Right atrium auricular region (tissue), 2 donors: ENCODE measurements around the gene GINS1. TPM values are rescaled to one million over a fixed set of nuclear protein-coding genes. Genes with fewer than 3 reads are reported as not detected.

Source experiments
- DNase-seq: peaks from one replicate; pipeline ENCODE4 v3.0.0-alpha.2; 2019; ENCODE audit warnings: low spot score
- H3K27ac ChIP-seq, 2 donors: fragments of 200-600 bp; sonication (generic); 1 replicate in 1 of 2; 2 replicates in 1 of 2; pipeline ENCODE4 v1.5.1; 2016 to 2019
- H3K27me3 ChIP-seq, 2 donors: fragments of 200-600 bp; sonication (generic); one replicate each; pipeline versions ENCODE4 v1.5.1 to v1.6.0; 2017 to 2019
- H3K36me3 ChIP-seq: fragments of 200-600 bp; sonication (generic); one replicate; pipeline ENCODE4 v1.5.1; 2016
- H3K4me1 ChIP-seq, 2 donors: fragments of 200-600 bp; sonication (generic); one replicate each; pipeline versions ENCODE4 v1.5.1 to v1.6.0; 2017 to 2019
- H3K4me3 ChIP-seq, 2 donors: fragments of 200-600 bp; sonication (generic); 1 replicate in 1 of 2; 2 replicates in 1 of 2; pipeline ENCODE4 v1.5.1; 2017 to 2019; ENCODE audit warnings: mild to moderate bottlenecking in 1 of 2, moderate library complexity in 1 of 2
- H3K9me3 ChIP-seq, 2 donors: fragments of 200-600 bp; sonication (generic); one replicate each; pipeline ENCODE4 v1.5.1; 2019
- CTCF ChIP-seq, 2 donors: fragments of 200-600 bp; sonication (generic); IDR thresholded peaks; one replicate each; pipeline ENCODE4 v1.5.1; 2019; ENCODE audit warnings: antibody characterized with exemption in 2 of 2
- total RNA-seq, 2 donors: library from RNA; depleted of rRNA; stranded (reverse); fragments of >200 nt; gene quantifications; one replicate each; pipeline ENCODE4 v1.1.0, GENCODE V29; 2016

GINS1 gene
- total RNA-seq, 2 donors from 2014 or later: 0.33 to 0.35 TPM

GRCh38 chr20:25376236-25376635, 31.2 kb upstream of the GINS1 start:
- no peaks in the 10 kb centered on the region for H3K9me3 ChIP-seq
- peaks cover 0 to 20% of the 10 kb centered on the region in 2 donors for H3K4me1 ChIP-seq
- no peak for DNase-seq
- no peak overlapping the region for H3K27ac ChIP-seq
- H3K36me3 ChIP-seq: no peaks in the 10 kb centered on the region
- H3K4me3 ChIP-seq: no peak overlapping the region
- no peaks in the 10 kb centered on the region for H3K27me3 ChIP-seq
- no peak for TF ChIP-seq CTCF (IDR thresholded peaks at IDR 0.05)

- H3K4me1 ChIP-seq: peaks cover 0 to 20% of the 10 kb centered on the region in 2 donors
- no peak overlapping the region for H3K27ac ChIP-seq
- H3K4me3 ChIP-seq: no peak overlapping the region
- no peaks in the 10 kb centered on the region for H3K27me3 ChIP-seq
- DNase-seq: no peak
- no peaks in the 10 kb centered on the region for H3K9me3 ChIP-seq
- no peak for TF ChIP-seq CTCF (IDR thresholded peaks at IDR 0.05)
- no peaks in the 10 kb centered on the region for H3K36me3 ChIP-seq
Measured at GRCh38 chr20:25376886-25377285, 30.6 kb upstream of the GINS1 start.

- peaks cover 0 to 20% of the 10 kb centered on the region in 2 donors for H3K4me1 ChIP-seq
- TF ChIP-seq CTCF (IDR thresholded peaks at IDR 0.05): no peak
Measured at GRCh38 chr20:25378189-25378883, 29.1 kb upstream of the GINS1 start.

GRCh38 chr20:25378884-25379733, 28.4 kb upstream of the GINS1 start:
- TF ChIP-seq CTCF (IDR thresholded peaks at IDR 0.05): no peak
- Histone ChIP-seq H3K27me3 (no peaks in the 10 kb centered on the region), H3K27ac (no peak overlapping the region), H3K36me3 (no peaks in the 10 kb centered on the region), H3K4me1 (peaks cover 0 to 20% of the 10 kb centered on the region in 2 donors), H3K4me3 (no peak overlapping the region), H3K9me3 (no peaks in the 10 kb centered on the region)
- no peak for DNase-seq

More at GRCh38 chr20:25378189-25378883, 29.1 kb upstream of the GINS1 start:
- Histone ChIP-seq H3K27ac (no peak overlapping the region), H3K36me3 (no peaks in the 10 kb centered on the region), H3K9me3 (no peaks in the 10 kb centered on the region), H3K27me3 (no peaks in the 10 kb centered on the region), H3K4me3 (no peak overlapping the region)
- DNase-seq: no peak

- no peak for TF ChIP-seq CTCF (IDR thresholded peaks at IDR 0.05)
- Histone ChIP-seq H3K27me3 (no peaks in the 10 kb centered on the region), H3K4me3 (no peak overlapping the region), H3K36me3 (no peaks in the 10 kb centered on the region), H3K27ac (no peak overlapping the region), H3K4me1 (peaks cover 0 to 20% of the 10 kb centered on the region in 2 donors), H3K9me3 (no peaks in the 10 kb centered on the region)
- DNase-seq: no peak
Measured at GRCh38 chr20:25380945-25381614, 26.4 kb upstream of the GINS1 start.
